ENCODE measurements around the gene TTLL11.

- TF ChIP-seq CTCF (conservative IDR thresholded peaks at IDR 0.05): no peak
- TF ChIP-seq EZH2 (IDR thresholded peaks at IDR 0.05; ENCODE audit: low read depth): no peak
These were observed 197.8 kb downstream of the TTLL11 start for GRCh38 chr9:121895358-121895757.

Data from PC-9 (cell line).